Liver (tissue), 9 donors: Measurements from ENCODE around the gene KCP. TPM values are rescaled to one million over a fixed set of nuclear protein-coding genes. Genes with fewer than 3 reads are reported as not detected.

Experiments used
- DNase-seq: peaks from one replicate; pipeline ENCODE4 v3.0.0-alpha.2; 2017; ENCODE audit warnings: low spot score
- H3K27ac ChIP-seq, 2 donors: one replicate each; pipeline ENCODE4 v1.7.0; 2013; ENCODE audit warnings: inconsistent platforms in 2 of 2, low read length in 2 of 2, control low read depth in 1 of 2, low read depth in 1 of 2, mild to moderate bottlenecking in 1 of 2
- H3K27me3 ChIP-seq, 4 donors: one replicate each; pipeline versions ENCODE4 v1.6.1 to v1.7.0; 2013; ENCODE audit warnings: low read length in 3 of 4, inconsistent platforms in 1 of 4, mild to moderate bottlenecking in 1 of 4, moderate library complexity in 1 of 4; ENCODE audit not compliant: control insufficient read depth in 4 of 4, insufficient read depth in 4 of 4
- H3K36me3 ChIP-seq, 4 donors: one replicate each; pipeline versions ENCODE4 v1.6.1 to v1.7.0; 2013; ENCODE audit warnings: low read length in 3 of 4, mild to moderate bottlenecking in 3 of 4, low read depth in 1 of 4, moderate library complexity in 1 of 4; ENCODE audit not compliant: control insufficient read depth in 4 of 4, insufficient read depth in 3 of 4
- H3K4me1 ChIP-seq, 4 donors: one replicate each; pipeline versions ENCODE4 v1.6.1 to v1.7.0; 2013; ENCODE audit warnings: low read length in 3 of 4, mild to moderate bottlenecking in 3 of 4, moderate library complexity in 1 of 4; ENCODE audit not compliant: control insufficient read depth in 4 of 4, insufficient read depth in 4 of 4
- H3K4me3 ChIP-seq, 3 donors: one replicate each; pipeline versions ENCODE4 v1.6.1 to v1.7.0; 2013; ENCODE audit warnings: low read length in 3 of 3, control low read depth in 1 of 3, low read depth in 1 of 3, mild to moderate bottlenecking in 1 of 3
- H3K9ac ChIP-seq, 2 donors: one replicate each; pipeline ENCODE4 v1.7.0; 2013; ENCODE audit warnings: low read length in 2 of 2, mild to moderate bottlenecking in 2 of 2, moderate library complexity in 2 of 2, control low read depth in 1 of 2, low read depth in 1 of 2
- H3K9me3 ChIP-seq, 4 donors: one replicate each; pipeline versions ENCODE4 v1.6.1 to v1.7.0; 2013; ENCODE audit warnings: low read length in 3 of 4; ENCODE audit not compliant: control insufficient read depth in 4 of 4
- CTCF ChIP-seq: fragments of 150-350 bp; IDR thresholded peaks from 2 replicates; pipeline ENCODE4 v1.5.1; 2017; ENCODE audit warnings: improper control_type of control experiment, low read depth, low read length; ENCODE audit not compliant: missing input control
- FOXA1 ChIP-seq: IDR thresholded peaks from 2 replicates; pipeline ENCODE4 v1.6.1; 2016; ENCODE audit warnings: antibody characterized with exemption
- GABPA ChIP-seq, 2 donors: IDR thresholded peaks in 1 of 2; conservative IDR thresholded peaks in 1 of 2; 2 replicates each; pipeline ENCODE4 v1.6.1; 2016; ENCODE audit warnings: antibody characterized with exemption in 2 of 2, mild to moderate bottlenecking in 1 of 2, moderate library complexity in 1 of 2
- HNF4A ChIP-seq, 2 donors: conservative IDR thresholded peaks; 2 replicates each; pipeline ENCODE4 v1.6.1; 2016; ENCODE audit warnings: antibody characterized with exemption in 2 of 2, mild to moderate bottlenecking in 2 of 2
- HNF4G ChIP-seq: IDR thresholded peaks from 2 replicates; pipeline ENCODE4 v1.6.1; 2016; ENCODE audit warnings: antibody characterized with exemption
- NR2F2 ChIP-seq: IDR thresholded peaks from 2 replicates; pipeline ENCODE4 v1.6.1; 2016; ENCODE audit warnings: antibody characterized with exemption
- RAD21 ChIP-seq, 2 donors: IDR thresholded peaks; 2 replicates each; pipeline ENCODE4 v1.6.1; 2016; ENCODE audit warnings: antibody characterized with exemption in 2 of 2, mild to moderate bottlenecking in 2 of 2
- RXRA ChIP-seq, 2 donors: IDR thresholded peaks; 2 replicates each; pipeline ENCODE4 v1.6.1; 2017 to 2018; ENCODE audit warnings: antibody characterized with exemption in 2 of 2, mild to moderate bottlenecking in 1 of 2
- YY1 ChIP-seq: IDR thresholded peaks from 2 replicates; pipeline ENCODE4 v1.6.1; 2016; ENCODE audit warnings: antibody characterized with exemption, mild to moderate bottlenecking
- WGBS: extraction: QIAGEN DNeasy Blood & Tissue Kit; methylation state at CpG from one replicate; pipeline ENCODE4 v1.1.7; 2013; 5-methylcytosine and 5-hydroxymethylcytosine counted together
- polyA plus RNA-seq, 2 donors: library from polyadenylated mRNA; stranded (reverse) in 1 of 2; unstranded in 1 of 2; fragments of 200-250 nt in 1 of 2; fragments of >200 nt in 1 of 2; fragmentation: Nextera tagmentation in 1 of 2; extraction: Ambion mirVana in 1 of 2; gene quantifications; one replicate each; pipeline versions ENCODE4 v1.2.1 to v1.2.3, GENCODE V29; 2013 to 2015
- total RNA-seq, 2 donors: library from RNA; depleted of rRNA; stranded (reverse); fragments of >200 nt; gene quantifications; one replicate each; pipeline ENCODE4 v1.2.3, GENCODE V29; 2014
- TF ChIP-seq, protein P1 (sequence below): IDR thresholded peaks from 2 replicates; pipeline ENCODE4 v1.6.1; 2016; ENCODE audit warnings: antibody characterized with exemption, mild to moderate bottlenecking
- TF ChIP-seq, protein P2 (sequence below): IDR thresholded peaks from 2 replicates; pipeline ENCODE4 v1.6.1; 2016; ENCODE audit warnings: antibody characterized with exemption
- donor health status: healthy.
- donor health status: healthy.
- donor health status: healthy.
- donor health status: healthy.
- donor health status: healthy.

KCP gene
- total and polyA plus RNA-seq, 4 donors, result 0.02 to 0.08 (median 0.05) TPM; not detected in 1

DNA sequence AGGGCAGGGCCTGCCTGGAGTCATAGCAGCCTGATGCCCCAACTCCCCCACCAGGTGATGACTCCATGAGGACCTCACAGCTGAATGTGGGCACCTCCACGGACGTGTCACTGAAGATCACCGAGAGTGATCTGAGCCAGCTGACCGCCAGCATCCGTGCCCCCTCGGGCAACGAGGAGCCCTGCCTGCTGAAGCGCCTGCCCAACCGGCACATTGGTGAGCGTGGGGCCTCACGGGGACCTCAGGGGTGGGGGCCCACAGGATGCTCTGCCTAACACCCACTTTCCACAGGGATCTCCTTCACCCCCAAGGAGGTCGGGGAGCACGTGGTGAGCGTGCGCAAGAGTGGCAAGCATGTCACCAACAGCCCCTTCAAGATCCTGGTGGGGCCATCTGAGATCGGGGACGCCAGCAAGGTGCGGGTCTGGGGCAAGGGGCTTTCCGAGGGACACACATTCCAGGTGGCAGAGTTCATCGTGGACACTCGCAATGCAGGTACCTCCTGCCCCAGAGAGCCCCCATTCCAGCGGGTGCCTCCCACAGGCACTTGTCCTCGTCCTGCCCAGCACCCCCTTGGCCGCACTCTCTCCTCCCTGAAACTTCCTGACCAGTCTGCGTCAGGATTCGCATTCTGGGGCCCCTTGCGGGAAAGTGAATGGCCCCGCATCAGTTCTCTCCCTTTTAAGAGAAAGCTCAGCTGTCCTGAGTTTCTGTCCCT lies 57.8 kb downstream of the KCP start (continued):
- TF ChIP-seq, protein P1, sequence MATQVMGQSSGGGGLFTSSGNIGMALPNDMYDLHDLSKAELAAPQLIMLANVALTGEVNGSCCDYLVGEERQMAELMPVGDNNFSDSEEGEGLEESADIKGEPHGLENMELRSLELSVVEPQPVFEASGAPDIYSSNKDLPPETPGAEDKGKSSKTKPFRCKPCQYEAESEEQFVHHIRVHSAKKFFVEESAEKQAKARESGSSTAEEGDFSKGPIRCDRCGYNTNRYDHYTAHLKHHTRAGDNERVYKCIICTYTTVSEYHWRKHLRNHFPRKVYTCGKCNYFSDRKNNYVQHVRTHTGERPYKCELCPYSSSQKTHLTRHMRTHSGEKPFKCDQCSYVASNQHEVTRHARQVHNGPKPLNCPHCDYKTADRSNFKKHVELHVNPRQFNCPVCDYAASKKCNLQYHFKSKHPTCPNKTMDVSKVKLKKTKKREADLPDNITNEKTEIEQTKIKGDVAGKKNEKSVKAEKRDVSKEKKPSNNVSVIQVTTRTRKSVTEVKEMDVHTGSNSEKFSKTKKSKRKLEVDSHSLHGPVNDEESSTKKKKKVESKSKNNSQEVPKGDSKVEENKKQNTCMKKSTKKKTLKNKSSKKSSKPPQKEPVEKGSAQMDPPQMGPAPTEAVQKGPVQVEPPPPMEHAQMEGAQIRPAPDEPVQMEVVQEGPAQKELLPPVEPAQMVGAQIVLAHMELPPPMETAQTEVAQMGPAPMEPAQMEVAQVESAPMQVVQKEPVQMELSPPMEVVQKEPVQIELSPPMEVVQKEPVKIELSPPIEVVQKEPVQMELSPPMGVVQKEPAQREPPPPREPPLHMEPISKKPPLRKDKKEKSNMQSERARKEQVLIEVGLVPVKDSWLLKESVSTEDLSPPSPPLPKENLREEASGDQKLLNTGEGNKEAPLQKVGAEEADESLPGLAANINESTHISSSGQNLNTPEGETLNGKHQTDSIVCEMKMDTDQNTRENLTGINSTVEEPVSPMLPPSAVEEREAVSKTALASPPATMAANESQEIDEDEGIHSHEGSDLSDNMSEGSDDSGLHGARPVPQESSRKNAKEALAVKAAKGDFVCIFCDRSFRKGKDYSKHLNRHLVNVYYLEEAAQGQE, result no peak
- TF ChIP-seq HNF4A (conservative IDR thresholded peaks at IDR 0.05) (no peak), YY1 (no peak), FOXA1 (no peak)

DNA sequence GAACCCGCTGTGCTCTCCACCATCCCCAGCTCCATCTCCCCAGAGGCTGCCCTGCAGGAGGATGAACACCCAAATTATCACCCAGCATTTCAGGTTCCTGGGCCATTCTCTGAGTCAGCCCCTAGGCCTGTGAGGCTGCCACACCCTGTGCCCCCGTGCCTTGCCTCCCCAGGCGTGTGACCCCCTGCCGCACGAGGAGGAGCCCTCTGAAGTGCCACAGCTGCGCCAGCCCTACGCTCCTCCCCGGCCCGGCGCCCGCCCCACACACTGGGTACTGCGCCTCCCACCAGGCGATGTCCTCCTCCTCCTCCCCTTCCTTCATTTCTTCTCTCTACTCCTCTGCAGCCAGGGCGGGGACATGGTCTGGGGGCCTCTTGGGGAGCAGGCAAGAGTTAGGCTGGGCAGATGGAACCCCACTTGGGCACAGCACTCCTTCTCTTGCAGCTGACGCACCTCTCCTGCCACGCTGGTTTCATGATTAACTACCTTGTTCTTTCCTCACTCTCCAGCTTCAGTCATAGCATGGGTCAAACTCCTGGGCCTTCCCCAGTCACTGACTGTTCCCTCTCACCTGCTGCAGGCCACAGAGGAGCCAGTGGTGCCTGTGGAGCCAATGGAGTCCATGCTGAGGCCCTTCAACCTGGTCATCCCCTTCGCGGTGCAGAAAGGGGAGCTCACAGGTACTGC lies 60.6 kb downstream of the KCP start:
- no peak overlapping the region for H3K4me3 ChIP-seq

More for the DNA sequence above, 60.6 kb downstream of the KCP start:
- Histone ChIP-seq H3K36me3 (no peaks in the 10 kb centered on the region), H3K27ac (no peak overlapping the region), H3K9me3 (no peaks in the 10 kb centered on the region), H3K27me3 (no peaks in the 10 kb centered on the region), H3K9ac (no peak overlapping the region), H3K4me1 (no peaks in the 10 kb centered on the region)
- TF ChIP-seq RXRA (IDR thresholded peaks at IDR 0.05) (no peak), CTCF (no peak), NR2F2 (no peak), HNF4G (no peak), GABPA (IDR thresholded peaks at IDR 0.05 in 1 of 2, conservative IDR thresholded peaks at IDR 0.05 in 1 of 2) (no peak), RAD21 (IDR thresholded peaks at IDR 0.05) (no peak)
- TF ChIP-seq, protein P2, sequence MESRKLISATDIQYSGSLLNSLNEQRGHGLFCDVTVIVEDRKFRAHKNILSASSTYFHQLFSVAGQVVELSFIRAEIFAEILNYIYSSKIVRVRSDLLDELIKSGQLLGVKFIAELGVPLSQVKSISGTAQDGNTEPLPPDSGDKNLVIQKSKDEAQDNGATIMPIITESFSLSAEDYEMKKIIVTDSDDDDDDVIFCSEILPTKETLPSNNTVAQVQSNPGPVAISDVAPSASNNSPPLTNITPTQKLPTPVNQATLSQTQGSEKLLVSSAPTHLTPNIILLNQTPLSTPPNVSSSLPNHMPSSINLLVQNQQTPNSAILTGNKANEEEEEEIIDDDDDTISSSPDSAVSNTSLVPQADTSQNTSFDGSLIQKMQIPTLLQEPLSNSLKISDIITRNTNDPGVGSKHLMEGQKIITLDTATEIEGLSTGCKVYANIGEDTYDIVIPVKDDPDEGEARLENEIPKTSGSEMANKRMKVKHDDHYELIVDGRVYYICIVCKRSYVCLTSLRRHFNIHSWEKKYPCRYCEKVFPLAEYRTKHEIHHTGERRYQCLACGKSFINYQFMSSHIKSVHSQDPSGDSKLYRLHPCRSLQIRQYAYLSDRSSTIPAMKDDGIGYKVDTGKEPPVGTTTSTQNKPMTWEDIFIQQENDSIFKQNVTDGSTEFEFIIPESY, result no peak
- 86% methylated on average over 18 of the region's 18 CpGs for WGBS
- DNase-seq, result no peak
